Gastroesophageal sphincter (tissue), 3 donors: ENCODE results near the gene ITGA11.

Experiments used
- POLR2A ChIP-seq, 2 donors: fragments of 450-650 bp; IDR thresholded peaks; one replicate each; pipeline ENCODE4 v1.6.1; 2017; ENCODE audit warnings: antibody characterized with exemption in 2 of 2, mild to moderate bottlenecking in 2 of 2, moderate library complexity in 1 of 2
- TF ChIP-seq, protein P1 (sequence below), 4 experiments: fragments of 200-600 bp in 2 of 4; fragments of 450-650 bp in 2 of 4; sonication (generic) in 1 of 4; IDR thresholded peaks; one replicate each; pipeline ENCODE4 v1.5.1; 2017 to 2019; ENCODE audit warnings: antibody characterized with exemption in 4 of 4, mild to moderate bottlenecking in 2 of 4, moderate library complexity in 2 of 4

DNA sequence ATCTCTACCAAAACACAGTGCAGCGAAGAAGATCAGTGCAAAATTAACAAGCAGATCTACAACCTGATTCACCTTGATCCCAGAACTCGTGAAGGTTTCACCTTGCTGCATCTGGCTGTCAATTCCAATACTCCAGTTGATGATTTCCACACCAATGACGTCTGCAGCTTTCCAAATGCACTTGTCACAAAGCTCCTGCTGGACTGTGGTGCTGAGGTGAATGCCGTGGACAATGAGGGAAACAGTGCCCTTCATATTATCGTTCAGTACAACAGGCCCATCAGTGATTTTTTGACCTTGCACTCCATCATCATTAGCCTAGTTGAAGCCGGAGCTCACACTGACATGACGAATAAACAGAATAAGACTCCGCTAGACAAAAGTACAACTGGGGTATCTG is 141.2 kb downstream of the ITGA11 start:
- TF ChIP-seq POLR2A (IDR thresholded peaks at IDR 0.05), result no peak
- TF ChIP-seq, protein P1, sequence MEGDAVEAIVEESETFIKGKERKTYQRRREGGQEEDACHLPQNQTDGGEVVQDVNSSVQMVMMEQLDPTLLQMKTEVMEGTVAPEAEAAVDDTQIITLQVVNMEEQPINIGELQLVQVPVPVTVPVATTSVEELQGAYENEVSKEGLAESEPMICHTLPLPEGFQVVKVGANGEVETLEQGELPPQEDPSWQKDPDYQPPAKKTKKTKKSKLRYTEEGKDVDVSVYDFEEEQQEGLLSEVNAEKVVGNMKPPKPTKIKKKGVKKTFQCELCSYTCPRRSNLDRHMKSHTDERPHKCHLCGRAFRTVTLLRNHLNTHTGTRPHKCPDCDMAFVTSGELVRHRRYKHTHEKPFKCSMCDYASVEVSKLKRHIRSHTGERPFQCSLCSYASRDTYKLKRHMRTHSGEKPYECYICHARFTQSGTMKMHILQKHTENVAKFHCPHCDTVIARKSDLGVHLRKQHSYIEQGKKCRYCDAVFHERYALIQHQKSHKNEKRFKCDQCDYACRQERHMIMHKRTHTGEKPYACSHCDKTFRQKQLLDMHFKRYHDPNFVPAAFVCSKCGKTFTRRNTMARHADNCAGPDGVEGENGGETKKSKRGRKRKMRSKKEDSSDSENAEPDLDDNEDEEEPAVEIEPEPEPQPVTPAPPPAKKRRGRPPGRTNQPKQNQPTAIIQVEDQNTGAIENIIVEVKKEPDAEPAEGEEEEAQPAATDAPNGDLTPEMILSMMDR (IDR thresholded peaks at IDR 0.05), result no peak
